ENCODE measurements around the gene SH3BP5L.

GRCh38 chr1:248779350-248779749, 46.4 kb downstream of the SH3BP5L start:
- TF ChIP-seq CTCF (IDR thresholded peaks at IDR 0.05) = no peak
- TF ChIP-seq POLR2A (IDR thresholded peaks at IDR 0.05) = no peak
- no peak for TF ChIP-seq POLR2AphosphoS5 (IDR thresholded peaks at IDR 0.05)

Data from breast epithelium (tissue), 3 donors.